HEK293T (cell line): Measurements from ENCODE around the gene SLC9A7.

ENCODE experiments used
- ARNT ChIP-seq: fragments of 450-650 bp; IDR thresholded peaks from 2 replicates; pipeline ENCODE4 v1.6.1; 2017; ENCODE audit warnings: mild to moderate bottlenecking
- BHLHE40 ChIP-seq: fragments of 450-650 bp; IDR thresholded peaks from 2 replicates; pipeline ENCODE4 v1.6.1; 2016; ENCODE audit warnings: mild to moderate bottlenecking, moderate library complexity, borderline replicate concordance
- CTBP1 ChIP-seq: fragments of 450-650 bp; IDR thresholded peaks from 2 replicates; pipeline ENCODE4 v1.6.1; 2016; ENCODE audit warnings: borderline replicate concordance
- FOXK2 ChIP-seq: fragments of 450-650 bp; IDR thresholded peaks from 2 replicates; pipeline ENCODE4 v1.6.1; 2016; ENCODE audit warnings: mild to moderate bottlenecking
- FOXM1 ChIP-seq: fragments of 450-650 bp; IDR thresholded peaks from 2 replicates; pipeline ENCODE4 v1.6.1; 2017; ENCODE audit warnings: mild to moderate bottlenecking, borderline replicate concordance
- HDGF ChIP-seq: fragments of 450-650 bp; IDR thresholded peaks from 2 replicates; pipeline ENCODE4 v1.6.1; 2017; ENCODE audit warnings: antibody characterized with exemption, borderline replicate concordance
- L3MBTL2 ChIP-seq: fragments of 450-650 bp; conservative IDR thresholded peaks from 2 replicates; pipeline ENCODE4 v1.6.1; 2016; ENCODE audit warnings: mild to moderate bottlenecking
- SP1 ChIP-seq: fragments of 450-650 bp; IDR thresholded peaks from 2 replicates; pipeline ENCODE4 v1.6.1; 2017
- SUZ12 ChIP-seq: fragments of 450-650 bp; IDR thresholded peaks from 2 replicates; pipeline ENCODE4 v1.6.1; 2016; ENCODE audit warnings: mild to moderate bottlenecking
- TARDBP ChIP-seq: fragments of 450-650 bp; IDR thresholded peaks from 2 replicates; pipeline ENCODE4 v1.6.1; 2016
- ZNF384 ChIP-seq: fragments of 450-650 bp; IDR thresholded peaks from 2 replicates; pipeline ENCODE4 v1.6.1; 2016
- TF ChIP-seq, protein P1 (sequence below): fragments of 450-650 bp; IDR thresholded peaks from 2 replicates; pipeline ENCODE4 v1.6.1; 2016

DNA sequence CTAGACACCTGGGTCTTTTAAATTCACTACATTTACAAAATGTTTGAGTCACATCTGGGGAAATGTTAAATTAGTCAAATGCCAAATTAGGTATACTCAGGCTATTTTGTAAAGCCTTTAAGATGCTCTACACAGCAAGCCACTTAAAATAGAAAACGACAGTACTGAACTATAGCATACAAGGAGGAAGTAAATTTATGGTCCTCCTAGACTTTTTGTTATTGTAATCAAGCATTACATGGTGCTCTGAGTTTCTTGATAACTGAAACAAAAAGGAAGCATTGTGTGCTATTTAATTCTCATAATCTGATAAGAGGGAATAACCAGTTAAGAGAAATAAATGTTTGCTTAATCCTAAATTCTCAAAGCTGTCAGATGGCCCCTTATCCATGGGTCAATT, 46.2 kb downstream of the SLC9A7 start:
- TF ChIP-seq, protein P1, sequence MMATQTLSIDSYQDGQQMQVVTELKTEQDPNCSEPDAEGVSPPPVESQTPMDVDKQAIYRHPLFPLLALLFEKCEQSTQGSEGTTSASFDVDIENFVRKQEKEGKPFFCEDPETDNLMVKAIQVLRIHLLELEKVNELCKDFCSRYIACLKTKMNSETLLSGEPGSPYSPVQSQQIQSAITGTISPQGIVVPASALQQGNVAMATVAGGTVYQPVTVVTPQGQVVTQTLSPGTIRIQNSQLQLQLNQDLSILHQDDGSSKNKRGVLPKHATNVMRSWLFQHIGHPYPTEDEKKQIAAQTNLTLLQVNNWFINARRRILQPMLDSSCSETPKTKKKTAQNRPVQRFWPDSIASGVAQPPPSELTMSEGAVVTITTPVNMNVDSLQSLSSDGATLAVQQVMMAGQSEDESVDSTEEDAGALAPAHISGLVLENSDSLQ = no peak
- TF ChIP-seq L3MBTL2 (no peak), BHLHE40 (no peak), SUZ12 (no peak), ARNT (no peak), TARDBP (no peak), ZNF384 (no peak), FOXM1 (no peak), CTBP1 (no peak), SP1 (no peak), FOXK2 (no peak), HDGF (no peak)
